HepG2 (cell line): ENCODE measurements around the gene PSMC3IP. TPM values are rescaled to one million over a fixed set of nuclear protein-coding genes. Genes with fewer than 3 reads are reported as not detected.

ENCODE experiments used
- CC2D1A ChIP-seq: sonication (generic); formaldehyde crosslinking; IDR thresholded peaks from 2 replicates; pipeline ENCODE4 v1.8.1; 2023; ENCODE audit warnings: mild to moderate bottlenecking, missing genetic modification reagents
- CEBPB ChIP-seq: IDR thresholded peaks from 2 replicates; pipeline ENCODE4 v1.6.1; 2011; ENCODE audit warnings: low read depth, low read length, improper control_type of control experiment, borderline replicate concordance
- EED ChIP-seq: sonication (generic); formaldehyde crosslinking; IDR thresholded peaks from 2 replicates; pipeline ENCODE4 v1.5.0; 2020; ENCODE audit warnings: mild to moderate bottlenecking, missing genetic modification reagents
- HNRNPUL1 ChIP-seq: fragments of 200-400 bp; formaldehyde crosslinking; IDR thresholded peaks from 2 replicates; pipeline ENCODE4 v1.6.1; 2017; ENCODE audit warnings: low read depth, mild to moderate bottlenecking, low read length, moderate library complexity
- MAF1 ChIP-seq: sonication (generic); formaldehyde crosslinking; IDR thresholded peaks from 2 replicates; pipeline ENCODE4 v1.5.0; 2020; ENCODE audit warnings: missing genetic modification reagents, borderline replicate concordance
- POLR2A ChIP-seq, 2 experiments: IDR thresholded peaks; 2 replicates each; pipeline ENCODE4 v1.6.1; 2011; ENCODE audit warnings: low read depth in 2 of 2, low read length in 2 of 2, mild to moderate bottlenecking in 1 of 2, moderate library complexity in 1 of 2; ENCODE audit not compliant: insufficient read depth in 1 of 2
- PRMT3 ChIP-seq: sonication (generic); formaldehyde crosslinking; IDR thresholded peaks from 2 replicates; pipeline ENCODE4 v1.8.1; 2022; ENCODE audit warnings: low read depth, mild to moderate bottlenecking, moderate library complexity, missing genetic modification reagents, borderline replicate concordance
- RARA ChIP-seq: IDR thresholded peaks from 2 replicates; pipeline ENCODE4 v1.6.1; 2016; ENCODE audit warnings: missing genetic modification reagents, missing compliant biosample characterization
- RBFOX2 ChIP-seq: fragments of 200-400 bp; formaldehyde crosslinking; IDR thresholded peaks from 2 replicates; pipeline ENCODE4 v1.6.1; 2017; ENCODE audit warnings: low read depth, mild to moderate bottlenecking, low read length
- RELA ChIP-seq: sonication (generic); formaldehyde crosslinking; IDR thresholded peaks from 2 replicates; pipeline ENCODE4 v1.4.0; 2020; ENCODE audit warnings: missing genetic modification reagents
- SMAD1 ChIP-seq: sonication (generic); formaldehyde crosslinking; IDR thresholded peaks from 2 replicates; pipeline ENCODE4 v1.4.0; 2020; ENCODE audit warnings: missing genetic modification reagents, low read depth, mild to moderate bottlenecking, borderline replicate concordance
- SP4 ChIP-seq: sonication (generic); formaldehyde crosslinking; IDR thresholded peaks from 2 replicates; pipeline ENCODE4 v1.8.1; 2023; ENCODE audit warnings: mild to moderate bottlenecking, missing genetic modification reagents
- STAG1 ChIP-seq: sonication (generic); formaldehyde crosslinking; IDR thresholded peaks from 2 replicates; pipeline ENCODE4 v1.4.0; 2020; ENCODE audit warnings: missing genetic modification reagents
- TCF7 ChIP-seq: sonication (generic); IDR thresholded peaks from 2 replicates; pipeline ENCODE4 v1.6.1; 2016; ENCODE audit warnings: antibody characterized with exemption, low read depth
- ZEB1 ChIP-seq: IDR thresholded peaks from 2 replicates; pipeline ENCODE4 v1.6.1; 2012; ENCODE audit warnings: mild to moderate bottlenecking, low read depth, inconsistent platforms; ENCODE audit not compliant: insufficient replicate concordance
- ZNF331 ChIP-seq: sonication (generic); formaldehyde crosslinking; IDR thresholded peaks from 2 replicates; pipeline ENCODE4 v1.4.0; 2020; ENCODE audit warnings: missing genetic modification reagents
- ZNF350 ChIP-seq: sonication (generic); formaldehyde crosslinking; IDR thresholded peaks from 2 replicates; pipeline ENCODE4 v1.4.0; 2020; ENCODE audit warnings: mild to moderate bottlenecking, low read depth, missing genetic modification reagents, borderline replicate concordance
- ZNF562 ChIP-seq: sonication (generic); formaldehyde crosslinking; IDR thresholded peaks from 2 replicates; pipeline ENCODE4 v1.8.0; 2022; ENCODE audit warnings: missing genetic modification reagents, borderline replicate concordance
- ZNF577 ChIP-seq: sonication (generic); formaldehyde crosslinking; IDR thresholded peaks from 2 replicates; pipeline ENCODE4 v1.4.0; 2020; ENCODE audit warnings: mild to moderate bottlenecking, low read depth, missing genetic modification reagents, borderline replicate concordance
- ZNF670 ChIP-seq: sonication (generic); formaldehyde crosslinking; IDR thresholded peaks from 2 replicates; pipeline ENCODE4 v1.8.0; 2022; ENCODE audit warnings: mild to moderate bottlenecking, missing genetic modification reagents, borderline replicate concordance
- ZNF674 ChIP-seq: sonication (generic); formaldehyde crosslinking; IDR thresholded peaks from 2 replicates; pipeline ENCODE4 v1.5.0; 2020; ENCODE audit warnings: low read depth, mild to moderate bottlenecking, missing genetic modification reagents
- ZSCAN22 ChIP-seq: sonication (generic); formaldehyde crosslinking; IDR thresholded peaks from 2 replicates; pipeline ENCODE4 v1.4.0; 2020; ENCODE audit warnings: mild to moderate bottlenecking, missing genetic modification reagents
- ZSCAN29 ChIP-seq: sonication (generic); formaldehyde crosslinking; conservative IDR thresholded peaks from 2 replicates; pipeline ENCODE4 v1.4.0; 2020; ENCODE audit warnings: mild to moderate bottlenecking, missing genetic modification reagents
- polyA plus RNA-seq, 8 experiments: library from polyadenylated mRNA; depleted of rRNA in 3 of 8; stranded (reverse) in 7 of 8; unstranded in 1 of 8; fragments of >200 nt; fragmentation: Illumina TruSeq in 4 of 8; extraction: Trizol in 4 of 8; gene quantifications; 2 replicates each; pipeline versions ENCODE4 v1.2.1 to v1.2.3, GENCODE V29; 2011 to 2016; ENCODE audit warnings: low read depth in 4 of 8, missing spikeins in 1 of 8, mixed read lengths in 1 of 8; ENCODE audit not compliant: insufficient read depth in 1 of 8
- total RNA-seq, 5 experiments: library from RNA; depleted of rRNA; stranded (reverse); fragments of >200 nt; fragmentation: Illumina TruSeq; extraction: Trizol; gene quantifications; 2 replicates each; pipeline ENCODE4 v1.2.3, GENCODE V29; 2016; ENCODE audit warnings: low read depth in 1 of 5
- TF ChIP-seq, protein P1 (sequence below): sonication (generic); formaldehyde crosslinking; IDR thresholded peaks from 2 replicates; pipeline ENCODE4 v1.5.1; 2020; ENCODE audit warnings: missing genetic modification reagents, mild to moderate bottlenecking, borderline replicate concordance
- TF ChIP-seq, protein P2 (sequence below): sonication (generic); formaldehyde crosslinking; IDR thresholded peaks from 2 replicates; pipeline ENCODE4 v1.8.0; 2022; ENCODE audit warnings: mild to moderate bottlenecking, missing genetic modification reagents, borderline replicate concordance
- TF ChIP-seq, protein P3 (sequence below): sonication (generic); formaldehyde crosslinking; conservative IDR thresholded peaks from 2 replicates; pipeline ENCODE4 v1.5.0; 2020; ENCODE audit warnings: missing genetic modification reagents
- TF ChIP-seq, protein P4 (sequence below): sonication (generic); formaldehyde crosslinking; IDR thresholded peaks from 2 replicates; pipeline ENCODE4 v1.8.1; 2022; ENCODE audit warnings: mild to moderate bottlenecking, missing genetic modification reagents

PSMC3IP gene
- total and polyA plus RNA-seq, 2 of the 13 experiments (the other 11 are each of a cell fraction or from before 2014, with no cell fraction given), result 6.5 to 22.4 TPM

DNA sequence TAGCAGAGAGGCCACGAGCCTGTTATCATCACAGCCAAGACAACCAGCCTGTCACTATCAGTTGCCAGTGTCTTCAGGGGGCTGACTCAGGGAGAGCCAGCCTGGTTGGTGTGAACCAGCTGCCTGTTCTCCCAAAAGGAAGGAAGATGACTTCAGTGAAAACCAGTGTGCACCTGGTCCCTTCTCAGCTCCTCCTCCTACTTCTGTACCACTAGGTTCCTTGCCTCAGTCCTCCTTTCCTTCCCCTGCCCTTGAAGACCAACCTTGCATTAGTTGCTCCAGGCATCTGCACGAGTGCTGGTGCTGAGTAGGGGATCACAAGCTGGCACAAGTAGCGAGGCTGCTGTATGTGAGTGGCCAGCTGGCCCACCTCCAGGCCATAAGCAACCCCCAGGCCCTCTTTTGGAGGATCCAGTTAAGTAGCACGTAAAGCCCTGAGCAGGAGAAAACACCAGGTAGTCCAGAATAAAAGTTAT lies 40.5 kb upstream of the PSMC3IP start (continued):
- TF ChIP-seq ZNF670 (no peak), STAG1 (CRISPR knock-in tag) (no peak), RARA (CRISPR knock-in tag) (no peak), TCF7 (no peak), CC2D1A (CRISPR knock-in tag) (no peak), SP4 (CRISPR knock-in tag) (no peak), CEBPB (no peak), ZNF331 (CRISPR knock-in tag) (no peak), PRMT3 (CRISPR knock-in tag) (no peak), ZSCAN22 (no peak), HNRNPUL1 (no peak), RBFOX2 (no peak), EED (no peak), ZEB1 (no peak), RELA (no peak), MAF1 (CRISPR knock-in tag) (no peak), POLR2A (IDR thresholded peaks at IDR 0.05; ENCODE audit: insufficient read depth in 1 of 2, low read depth in 2 of 2, low read length in 2 of 2) (peak in 1 of 2 experiments; percentile 23; a peak in 2 of 4 replicates), ZNF350 (CRISPR knock-in tag) (no peak), ZNF577 (CRISPR knock-in tag) (no peak), ZNF562 (no peak), ZNF674 (CRISPR knock-in tag) (no peak), SMAD1 (CRISPR knock-in tag) (no peak), ZSCAN29 (no peak)
- TF ChIP-seq, protein P1, sequence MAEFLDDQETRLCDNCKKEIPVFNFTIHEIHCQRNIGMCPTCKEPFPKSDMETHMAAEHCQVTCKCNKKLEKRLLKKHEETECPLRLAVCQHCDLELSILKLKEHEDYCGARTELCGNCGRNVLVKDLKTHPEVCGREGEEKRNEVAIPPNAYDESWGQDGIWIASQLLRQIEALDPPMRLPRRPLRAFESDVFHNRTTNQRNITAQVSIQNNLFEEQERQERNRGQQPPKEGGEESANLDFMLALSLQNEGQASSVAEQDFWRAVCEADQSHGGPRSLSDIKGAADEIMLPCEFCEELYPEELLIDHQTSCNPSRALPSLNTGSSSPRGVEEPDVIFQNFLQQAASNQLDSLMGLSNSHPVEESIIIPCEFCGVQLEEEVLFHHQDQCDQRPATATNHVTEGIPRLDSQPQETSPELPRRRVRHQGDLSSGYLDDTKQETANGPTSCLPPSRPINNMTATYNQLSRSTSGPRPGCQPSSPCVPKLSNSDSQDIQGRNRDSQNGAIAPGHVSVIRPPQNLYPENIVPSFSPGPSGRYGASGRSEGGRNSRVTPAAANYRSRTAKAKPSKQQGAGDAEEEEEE (CRISPR knock-in tag), result 0 out of 2 replicates have a peak, but pooled peaks have one; percentile 30
- TF ChIP-seq, protein P2, sequence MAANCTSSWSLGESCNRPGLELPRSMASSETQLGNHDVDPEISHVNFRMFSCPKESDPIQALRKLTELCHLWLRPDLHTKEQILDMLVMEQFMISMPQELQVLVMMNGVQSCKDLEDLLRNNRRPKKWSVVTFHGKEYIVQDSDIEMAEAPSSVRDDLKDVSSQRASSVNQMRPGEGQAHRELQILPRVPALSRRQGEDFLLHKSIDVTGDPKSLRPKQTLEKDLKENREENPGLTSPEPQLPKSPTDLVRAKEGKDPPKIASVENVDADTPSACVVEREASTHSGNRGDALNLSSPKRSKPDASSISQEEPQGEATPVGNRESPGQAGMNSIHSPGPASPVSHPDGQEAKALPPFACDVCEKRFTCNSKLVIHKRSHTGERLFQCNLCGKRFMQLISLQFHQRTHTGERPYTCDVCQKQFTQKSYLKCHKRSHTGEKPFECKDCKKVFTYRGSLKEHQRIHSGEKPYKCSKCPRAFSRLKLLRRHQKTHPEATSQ (CRISPR knock-in tag), result no peak
- TF ChIP-seq, protein P3, sequence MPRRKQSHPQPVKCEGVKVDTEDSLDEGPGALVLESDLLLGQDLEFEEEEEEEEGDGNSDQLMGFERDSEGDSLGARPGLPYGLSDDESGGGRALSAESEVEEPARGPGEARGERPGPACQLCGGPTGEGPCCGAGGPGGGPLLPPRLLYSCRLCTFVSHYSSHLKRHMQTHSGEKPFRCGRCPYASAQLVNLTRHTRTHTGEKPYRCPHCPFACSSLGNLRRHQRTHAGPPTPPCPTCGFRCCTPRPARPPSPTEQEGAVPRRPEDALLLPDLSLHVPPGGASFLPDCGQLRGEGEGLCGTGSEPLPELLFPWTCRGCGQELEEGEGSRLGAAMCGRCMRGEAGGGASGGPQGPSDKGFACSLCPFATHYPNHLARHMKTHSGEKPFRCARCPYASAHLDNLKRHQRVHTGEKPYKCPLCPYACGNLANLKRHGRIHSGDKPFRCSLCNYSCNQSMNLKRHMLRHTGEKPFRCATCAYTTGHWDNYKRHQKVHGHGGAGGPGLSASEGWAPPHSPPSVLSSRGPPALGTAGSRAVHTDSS (CRISPR knock-in tag), result no peak
- TF ChIP-seq, protein P4, sequence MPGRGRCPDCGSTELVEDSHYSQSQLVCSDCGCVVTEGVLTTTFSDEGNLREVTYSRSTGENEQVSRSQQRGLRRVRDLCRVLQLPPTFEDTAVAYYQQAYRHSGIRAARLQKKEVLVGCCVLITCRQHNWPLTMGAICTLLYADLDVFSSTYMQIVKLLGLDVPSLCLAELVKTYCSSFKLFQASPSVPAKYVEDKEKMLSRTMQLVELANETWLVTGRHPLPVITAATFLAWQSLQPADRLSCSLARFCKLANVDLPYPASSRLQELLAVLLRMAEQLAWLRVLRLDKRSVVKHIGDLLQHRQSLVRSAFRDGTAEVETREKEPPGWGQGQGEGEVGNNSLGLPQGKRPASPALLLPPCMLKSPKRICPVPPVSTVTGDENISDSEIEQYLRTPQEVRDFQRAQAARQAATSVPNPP (CRISPR knock-in tag), result no peak
